Articular chondrocyte of knee joint (primary cell): Measurements from ENCODE around the gene GALNT5. TPM values are rescaled to one million over a fixed set of nuclear protein-coding genes. Genes with fewer than 3 reads are reported as not detected.

ENCODE experiments used
- total RNA-seq: library from RNA; depleted of rRNA; stranded (reverse); fragments of >200 nt; gene quantifications from 2 replicates; pipeline ENCODE4 v1.2.3, GENCODE V29; 2012

The GALNT5 gene
- total RNA-seq = 59.5 and 82.7 TPM in 2 replicates

GRCh38 chr2:157257312-157258252 lies at the start of gene GALNT5:
Gene GALNT5, plus strand, starts transcription at chr2:157257705. Its CDS starts 378 bp downstream, at chr2:157258083.

GRCh38 chr2:157325786-157326185 lies 68.3 kb downstream of the GALNT5 start, which contains the start of gene ERMN:
Gene ERMN, minus strand, starts transcription at chr2:157325824. Its CDS starts 182 bp downstream, at chr2:157325642.

Other genes with a start within 250 kb of the GALNT5 start
- 0.11 TPM in 1 of 2 replicates, not detected in the other for gene ERMN, start 68.1 kb downstream of the GALNT5 start, total RNA-seq
- 0.39 and 0.76 TPM in 2 replicates for gene CYTIP, start 186.4 kb downstream of the GALNT5 start, total RNA-seq